DOHH2 (cell line): ENCODE data around the gene OVCA2.

Source experiments
- EZH2phosphoT487 ChIP-seq: fragments of 200-600 bp; sonication (generic); IDR thresholded peaks from 2 replicates; pipeline ENCODE4 v1.6.1; 2017; ENCODE audit warnings: borderline replicate concordance, mild to moderate bottlenecking, antibody characterized with exemption, low read length, moderate library complexity, mixed read lengths
- TF ChIP-seq, protein P1 (sequence below): fragments of 200-600 bp; sonication (generic); IDR thresholded peaks from one replicate; pipeline ENCODE4 v1.5.1; 2014; ENCODE audit warnings: antibody characterized with exemption, mild to moderate bottlenecking, low read depth, low read length; ENCODE audit not compliant: poor library complexity, severe bottlenecking

DNA sequence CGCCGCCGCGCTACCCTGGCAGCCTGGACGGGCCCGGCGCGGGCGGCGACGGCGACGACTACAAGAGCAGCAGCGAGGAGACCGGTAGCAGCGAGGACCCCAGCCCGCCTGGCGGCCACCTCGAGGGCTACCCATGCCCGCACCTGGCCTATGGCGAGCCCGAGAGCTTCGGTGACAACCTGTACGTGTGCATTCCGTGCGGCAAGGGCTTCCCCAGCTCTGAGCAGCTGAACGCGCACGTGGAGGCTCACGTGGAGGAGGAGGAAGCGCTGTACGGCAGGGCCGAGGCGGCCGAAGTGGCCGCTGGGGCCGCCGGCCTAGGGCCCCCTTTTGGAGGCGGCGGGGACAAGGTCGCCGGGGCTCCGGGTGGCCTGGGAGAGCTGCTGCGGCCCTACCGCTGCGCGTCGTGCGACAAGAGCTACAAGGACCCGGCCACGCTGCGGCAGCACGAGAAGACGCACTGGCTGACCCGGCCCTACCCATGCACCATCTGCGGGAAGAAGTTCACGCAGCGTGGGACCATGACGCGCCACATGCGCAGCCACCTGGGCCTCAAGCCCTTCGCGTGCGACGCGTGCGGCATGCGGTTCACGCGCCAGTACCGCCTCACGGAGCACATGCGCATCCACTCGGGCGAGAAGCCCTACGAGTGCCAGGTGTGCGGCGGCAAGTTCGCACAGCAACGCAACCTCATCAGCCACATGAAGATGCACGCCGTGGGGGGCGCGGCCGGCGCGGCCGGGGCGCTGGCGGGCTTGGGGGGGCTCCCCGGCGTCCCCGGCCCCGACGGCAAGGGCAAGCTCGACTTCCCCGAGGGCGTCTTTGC lies 16.2 kb downstream of the OVCA2 start:
- TF ChIP-seq, protein P1, sequence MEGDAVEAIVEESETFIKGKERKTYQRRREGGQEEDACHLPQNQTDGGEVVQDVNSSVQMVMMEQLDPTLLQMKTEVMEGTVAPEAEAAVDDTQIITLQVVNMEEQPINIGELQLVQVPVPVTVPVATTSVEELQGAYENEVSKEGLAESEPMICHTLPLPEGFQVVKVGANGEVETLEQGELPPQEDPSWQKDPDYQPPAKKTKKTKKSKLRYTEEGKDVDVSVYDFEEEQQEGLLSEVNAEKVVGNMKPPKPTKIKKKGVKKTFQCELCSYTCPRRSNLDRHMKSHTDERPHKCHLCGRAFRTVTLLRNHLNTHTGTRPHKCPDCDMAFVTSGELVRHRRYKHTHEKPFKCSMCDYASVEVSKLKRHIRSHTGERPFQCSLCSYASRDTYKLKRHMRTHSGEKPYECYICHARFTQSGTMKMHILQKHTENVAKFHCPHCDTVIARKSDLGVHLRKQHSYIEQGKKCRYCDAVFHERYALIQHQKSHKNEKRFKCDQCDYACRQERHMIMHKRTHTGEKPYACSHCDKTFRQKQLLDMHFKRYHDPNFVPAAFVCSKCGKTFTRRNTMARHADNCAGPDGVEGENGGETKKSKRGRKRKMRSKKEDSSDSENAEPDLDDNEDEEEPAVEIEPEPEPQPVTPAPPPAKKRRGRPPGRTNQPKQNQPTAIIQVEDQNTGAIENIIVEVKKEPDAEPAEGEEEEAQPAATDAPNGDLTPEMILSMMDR: no peak
- TF ChIP-seq EZH2phosphoT487: no peak
